Stimulated activated effector memory CD8-positive, alpha-beta T cell treated with anti-CD3 and anti-CD28 coated beads, Interleukin-12 subunit alpha, Interleukin-12 subunit beta, amount 100 ng/mL, for 72 hours (primary cell): ENCODE results near the gene CKM.
A peak's percentile ranks its signal among the peaks of the same experiment; 100 is the strongest.
"Not testable (repeated sequence)": the region's sequence is repeated elsewhere in the genome, so short reads cannot be mapped to it uniquely, and the experiment has no call there.

Experiments used
- ATAC-seq: fragments of 150-1000 bp; cut with Tn5 transposase; 2 replicates; pipeline ENCODE4 v1.10.0; 2021
- DNase-seq, 2 donors: peaks; one replicate each; pipeline ENCODE4 v3.0.0; 2021 to 2022; ENCODE audit warnings: low spot score in 2 of 2
- H3K27ac Mint-ChIP-seq: one replicate; pipeline ENCODE4 v1.8.0; 2022; ENCODE audit warnings: mild to moderate bottlenecking, mixed read lengths
- H3K36me3 Mint-ChIP-seq: one replicate; pipeline ENCODE4 v1.8.0; 2022; ENCODE audit warnings: mild to moderate bottlenecking, mixed read lengths
- H3K4me1 Mint-ChIP-seq: one replicate; pipeline ENCODE4 v1.8.0; 2022; ENCODE audit warnings: mixed read lengths
- H3K4me3 Mint-ChIP-seq: one replicate; pipeline ENCODE4 v1.8.0; 2022; ENCODE audit warnings: mild to moderate bottlenecking, mixed read lengths
- H3K9me3 Mint-ChIP-seq: one replicate; pipeline ENCODE4 v1.8.0; 2022; ENCODE audit warnings: mixed read lengths

The CKM gene

GRCh38 chr19:45294291-45295029, 28.2 kb downstream of the CKM start:
- DNase-seq (no peak), ATAC-seq (no peak)
- Mint-ChIP-seq H3K4me3 (no peak overlapping the region), H3K9me3 (no peaks in the 10 kb centered on the region), H3K4me1 (peaks cover 8% of the 10 kb centered on the region), H3K27ac (peak overlapping the region; percentile 46), H3K36me3 (peaks cover 64% of the 10 kb centered on the region)

GRCh38 chr19:45293682-45294081, 29.0 kb downstream of the CKM start:
- H3K9me3 Mint-ChIP-seq: no peaks in the 10 kb centered on the region
- peak; percentile 42 for ATAC-seq
- H3K27ac Mint-ChIP-seq: peak overlapping the region; percentile 46
- peaks cover 64% of the 10 kb centered on the region for H3K36me3 Mint-ChIP-seq
- peaks cover 8% of the 10 kb centered on the region for H3K4me1 Mint-ChIP-seq
- H3K4me3 Mint-ChIP-seq: no peak overlapping the region
- no peak for DNase-seq

- ATAC-seq: no peak
- Mint-ChIP-seq H3K9me3 (no peaks in the 10 kb centered on the region), H3K4me3 (no peak overlapping the region), H3K4me1 (peaks cover 8% of the 10 kb centered on the region), H3K36me3 (peaks cover 70% of the 10 kb centered on the region), H3K27ac (no peak overlapping the region)
- DNase-seq: no peak
These were observed 30.8 kb downstream of the CKM start for GRCh38 chr19:45291834-45292233.

- H3K27ac Mint-ChIP-seq: no peak overlapping the region
- peaks cover 68% of the 10 kb centered on the region for H3K36me3 Mint-ChIP-seq
- DNase-seq (no peak), ATAC-seq (no peak)
- H3K4me1 Mint-ChIP-seq: peaks cover 8% of the 10 kb centered on the region
- no peaks in the 10 kb centered on the region for H3K9me3 Mint-ChIP-seq
- no peak overlapping the region for H3K4me3 Mint-ChIP-seq
These were observed 32.2 kb downstream of the CKM start for GRCh38 chr19:45290381-45290931.

- ATAC-seq (no peak), DNase-seq (no peak)
- Mint-ChIP-seq H3K4me3 (no peak overlapping the region), H3K9me3 (no peaks in the 10 kb centered on the region), H3K27ac (no peak overlapping the region), H3K36me3 (peaks cover 80% of the 10 kb centered on the region), H3K4me1 (no peaks in the 10 kb centered on the region)
These were observed 39.1 kb downstream of the CKM start for GRCh38 chr19:45283443-45284033.

- DNase-seq (no peak), ATAC-seq (no peak)
- H3K4me1 Mint-ChIP-seq: no peaks in the 10 kb centered on the region
- no peaks in the 10 kb centered on the region for H3K9me3 Mint-ChIP-seq
- H3K36me3 Mint-ChIP-seq: peaks cover 66% of the 10 kb centered on the region
- H3K4me3 Mint-ChIP-seq: no peak overlapping the region
- peak overlapping the region; percentile 74 for H3K27ac Mint-ChIP-seq
These were observed 42.2 kb downstream of the CKM start for GRCh38 chr19:45280471-45280961.

- Mint-ChIP-seq H3K4me3 (no peak overlapping the region), H3K36me3 (peaks cover 72% of the 10 kb centered on the region), H3K9me3 (no peaks in the 10 kb centered on the region), H3K27ac (no peak overlapping the region), H3K4me1 (no peaks in the 10 kb centered on the region)
- ATAC-seq (no peak), DNase-seq (no peak)
These were observed 43.0 kb downstream of the CKM start for GRCh38 chr19:45279587-45280192.

GRCh38 chr19:45278087-45278486, 44.6 kb downstream of the CKM start:
- Mint-ChIP-seq H3K9me3 (no peaks in the 10 kb centered on the region), H3K4me3 (no peak overlapping the region), H3K27ac (no peak overlapping the region), H3K4me1 (no peaks in the 10 kb centered on the region), H3K36me3 (peaks cover 72% of the 10 kb centered on the region)
- ATAC-seq (no peak), DNase-seq (no peak)

GRCh38 chr19:45276284-45276687, 46.4 kb downstream of the CKM start:
- H3K4me1 Mint-ChIP-seq: no peaks in the 10 kb centered on the region
- ATAC-seq (no peak), DNase-seq (no peak)
- no peak overlapping the region for H3K4me3 Mint-ChIP-seq
- H3K27ac Mint-ChIP-seq: peak overlapping the region; percentile 43
- no peaks in the 10 kb centered on the region for H3K9me3 Mint-ChIP-seq
- H3K36me3 Mint-ChIP-seq: peaks cover 67% of the 10 kb centered on the region

GRCh38 chr19:45275370-45275971, 47.2 kb downstream of the CKM start:
- no peak for DNase-seq
- Mint-ChIP-seq H3K27ac (peak overlapping the region; percentile 43), H3K36me3 (peaks cover 61% of the 10 kb centered on the region), H3K4me3 (no peak overlapping the region), H3K4me1 (no peaks in the 10 kb centered on the region), H3K9me3 (no peaks in the 10 kb centered on the region)
- ATAC-seq: no peak

- no peak overlapping the region for H3K27ac Mint-ChIP-seq
- H3K4me1 Mint-ChIP-seq: no peaks in the 10 kb centered on the region
- H3K4me3 Mint-ChIP-seq: no peak overlapping the region
- ATAC-seq (no peak), DNase-seq (no peak)
- no peaks in the 10 kb centered on the region for H3K9me3 Mint-ChIP-seq
- peaks cover 59% of the 10 kb centered on the region for H3K36me3 Mint-ChIP-seq
These were observed 49.2 kb downstream of the CKM start for GRCh38 chr19:45273521-45273855.

- no peaks in the 10 kb centered on the region for H3K4me1 Mint-ChIP-seq
- H3K9me3 Mint-ChIP-seq: no peaks in the 10 kb centered on the region
- H3K27ac Mint-ChIP-seq: no peak overlapping the region
- H3K4me3 Mint-ChIP-seq: no peak overlapping the region
- DNase-seq: no peak
- ATAC-seq: no peak
- peaks cover 62% of the 10 kb centered on the region for H3K36me3 Mint-ChIP-seq
These were observed 51.0 kb downstream of the CKM start for GRCh38 chr19:45271735-45272108.

- no peaks in the 10 kb centered on the region for H3K9me3 Mint-ChIP-seq
- peaks cover 64% of the 10 kb centered on the region for H3K36me3 Mint-ChIP-seq
- DNase-seq: no peak
- H3K27ac Mint-ChIP-seq: no peak overlapping the region
- no peaks in the 10 kb centered on the region for H3K4me1 Mint-ChIP-seq
- no peak for ATAC-seq
- H3K4me3 Mint-ChIP-seq: no peak overlapping the region
These were observed 51.5 kb downstream of the CKM start for GRCh38 chr19:45271098-45271734.

- not testable (repeated sequence) for H3K9me3 Mint-ChIP-seq, H3K27ac Mint-ChIP-seq, DNase-seq, H3K4me1 Mint-ChIP-seq, ATAC-seq, H3K4me3 Mint-ChIP-seq
- peaks cover 72% of the 10 kb centered on the region for H3K36me3 Mint-ChIP-seq
These were observed 52.7 kb downstream of the CKM start for GRCh38 chr19:45269939-45270338.

GRCh38 chr19:45267296-45267695, 55.4 kb downstream of the CKM start:
- H3K36me3 Mint-ChIP-seq: peaks cover 57% of the 10 kb centered on the region
- DNase-seq: no peak
- H3K4me3 Mint-ChIP-seq: no peak overlapping the region
- no peak for ATAC-seq
- no peak overlapping the region for H3K27ac Mint-ChIP-seq
- peaks cover 12% of the 10 kb centered on the region for H3K4me1 Mint-ChIP-seq
- H3K9me3 Mint-ChIP-seq: no peaks in the 10 kb centered on the region
